ENCODE data around the gene KLHL42. TPM values are rescaled to one million over a fixed set of nuclear protein-coding genes. Genes with fewer than 3 reads are reported as not detected.

The KLHL42 gene
- total RNA-seq, 1 experiment from 2014 or later = 20.7 TPM

- Mint-ChIP-seq H3K27me3 (ENCODE audit: low read depth) (no peaks in the 10 kb centered on the region), H3K4me3 (no peak overlapping the region), H3K4me1 (peaks cover 6% of the 10 kb centered on the region), H3K36me3 (no peaks in the 10 kb centered on the region), H3K27ac (no peak overlapping the region), H3K9me3 (no peaks in the 10 kb centered on the region)
- ATAC-seq = no peak
- TF ChIP-seq ZNF423 (CRISPR knock-in tag; IDR thresholded peaks at IDR 0.05) (no peak), OVOL2 (CRISPR knock-in tag; IDR thresholded peaks at IDR 0.05; ENCODE audit: borderline replicate concordance) (no peak), CREB1 (CRISPR knock-in tag; IDR thresholded peaks at IDR 0.05) (no peak), GRHL2 (CRISPR knock-in tag; IDR thresholded peaks at IDR 0.05; ENCODE audit: insufficient replicate concordance, severe bottlenecking) (no peak)
- no peak for DNase-seq (ENCODE audit: low spot score)
- ChIA-PET CTCF (no interaction called here), POLR2A (no interaction called here)
These were observed 25.2 kb downstream of the KLHL42 start for GRCh38 chr12:27805238-27805637.

GRCh38 chr12:27806259-27806658, 26.2 kb downstream of the KLHL42 start:
- Mint-ChIP-seq H3K27ac (no peak overlapping the region), H3K27me3 (ENCODE audit: low read depth) (no peaks in the 10 kb centered on the region), H3K4me1 (peaks cover 6% of the 10 kb centered on the region), H3K9me3 (no peaks in the 10 kb centered on the region), H3K4me3 (no peak overlapping the region), H3K36me3 (no peaks in the 10 kb centered on the region)
- DNase-seq (ENCODE audit: low spot score) (no peak), ATAC-seq (no peak)
- no peak for TF ChIP-seq ESRRA (CRISPR knock-in tag; IDR thresholded peaks at IDR 0.05; ENCODE audit: borderline replicate concordance)
- CTCF ChIA-PET = no interaction called here
- POLR2A ChIA-PET = no interaction called here

- Mint-ChIP-seq H3K4me1 (peaks cover 6% of the 10 kb centered on the region), H3K36me3 (no peaks in the 10 kb centered on the region), H3K4me3 (no peak overlapping the region), H3K27me3 (ENCODE audit: low read depth) (no peaks in the 10 kb centered on the region), H3K27ac (no peak overlapping the region), H3K9me3 (peaks cover under 1% of the 10 kb centered on the region; the same call in 1 of the 2 replicates)
- ChIA-PET POLR2A (no interaction called here), CTCF (interaction anchor here (0.6 to 1.0 kb wide), 5 partner anchors 11 to 1481 kb away, joined by 3 to 5 read pairs (median 3); no protein-coding TSS in a partner anchor)
- TF ChIP-seq ZNF232 (CRISPR knock-in tag; IDR thresholded peaks at IDR 0.05) (no peak), ZNF416 (CRISPR knock-in tag; IDR thresholded peaks at IDR 0.05) (no peak), E2F5 (CRISPR knock-in tag; IDR thresholded peaks at IDR 0.05) (no peak), E2F4 (CRISPR knock-in tag; IDR thresholded peaks at IDR 0.05; ENCODE audit: borderline replicate concordance, low read depth) (no peak), TCF7 (CRISPR knock-in tag; IDR thresholded peaks at IDR 0.05; ENCODE audit: low read depth) (no peak), OVOL2 (CRISPR knock-in tag; IDR thresholded peaks at IDR 0.05; ENCODE audit: borderline replicate concordance) (no peak), CREB1 (CRISPR knock-in tag; IDR thresholded peaks at IDR 0.05) (no peak), AFF4 (CRISPR knock-in tag; IDR thresholded peaks at IDR 0.05; ENCODE audit: borderline replicate concordance) (no peak), ELF4 (CRISPR knock-in tag; IDR thresholded peaks at IDR 0.05; ENCODE audit: low read depth) (no peak), PRDM15 (CRISPR knock-in tag; IDR thresholded peaks at IDR 0.05) (no peak), IRF1 (CRISPR knock-in tag; IDR thresholded peaks at IDR 0.05) (no peak), NR1H2 (CRISPR knock-in tag; IDR thresholded peaks at IDR 0.05) (no peak), RELA (CRISPR knock-in tag; IDR thresholded peaks at IDR 0.05; ENCODE audit: borderline replicate concordance) (no peak), CREM (CRISPR knock-in tag; IDR thresholded peaks at IDR 0.05) (no peak), JUN (CRISPR knock-in tag; IDR thresholded peaks at IDR 0.05) (no peak), ZMAT4 (CRISPR knock-in tag; IDR thresholded peaks at IDR 0.05) (no peak), RORB (CRISPR knock-in tag; IDR thresholded peaks at IDR 0.05) (no peak), PRRX2 (CRISPR knock-in tag; IDR thresholded peaks at IDR 0.05) (no peak)
- DNase-seq (ENCODE audit: low spot score) (no peak), ATAC-seq (peak; percentile 61)
These were observed 27.1 kb downstream of the KLHL42 start for GRCh38 chr12:27807063-27807703.
